HepG2 (cell line): Measurements from ENCODE around the gene DNAJC5. TPM values are rescaled to one million over a fixed set of nuclear protein-coding genes. Genes with fewer than 3 reads are reported as not detected.

Experiments
- AGO1 ChIP-seq: fragments of 200-400 bp; formaldehyde crosslinking; IDR thresholded peaks from 2 replicates; pipeline ENCODE4 v1.6.1; 2017; ENCODE audit warnings: mild to moderate bottlenecking, low read depth, low read length, moderate library complexity; ENCODE audit not compliant: poor library complexity, severe bottlenecking
- CEBPZ ChIP-seq: IDR thresholded peaks from 2 replicates; pipeline ENCODE4 v1.6.1; 2012; ENCODE audit warnings: low read length, improper control_type of control experiment
- CERS6 ChIP-seq: sonication (generic); formaldehyde crosslinking; IDR thresholded peaks from 2 replicates; pipeline ENCODE4 v1.5.0; 2020; ENCODE audit warnings: missing genetic modification reagents
- CTCF ChIP-seq: sonication (generic); formaldehyde crosslinking; IDR thresholded peaks from 2 replicates; pipeline ENCODE4 v1.5.0; 2020; ENCODE audit warnings: mild to moderate bottlenecking, missing genetic modification reagents, moderate library complexity
- E2F2 ChIP-seq: sonication (generic); formaldehyde crosslinking; IDR thresholded peaks from 2 replicates; pipeline ENCODE4 v1.4.0; 2020; ENCODE audit warnings: missing genetic modification reagents, borderline replicate concordance
- KDM5B ChIP-seq: sonication (generic); formaldehyde crosslinking; IDR thresholded peaks from 2 replicates; pipeline ENCODE4 v1.4.0; 2020; ENCODE audit warnings: missing genetic modification reagents, mild to moderate bottlenecking, borderline replicate concordance
- MLLT10 ChIP-seq: sonication (generic); formaldehyde crosslinking; IDR thresholded peaks from 2 replicates; pipeline ENCODE4 v1.4.0; 2020; ENCODE audit warnings: missing genetic modification reagents
- NRL ChIP-seq: sonication (generic); formaldehyde crosslinking; IDR thresholded peaks from 2 replicates; pipeline ENCODE4 v1.5.0; 2020; ENCODE audit warnings: missing genetic modification reagents, mild to moderate bottlenecking, moderate library complexity, borderline replicate concordance
- POLR2A ChIP-seq, 2 experiments: IDR thresholded peaks; 2 replicates each; pipeline ENCODE4 v1.6.1; 2011; ENCODE audit warnings: low read depth in 2 of 2, low read length in 2 of 2, mild to moderate bottlenecking in 1 of 2, moderate library complexity in 1 of 2; ENCODE audit not compliant: insufficient read depth in 1 of 2
- RBM39 ChIP-seq: fragments of 200-400 bp; formaldehyde crosslinking; IDR thresholded peaks from one replicate; pipeline ENCODE4 v1.6.1; 2018; ENCODE audit warnings: antibody characterized with exemption, mild to moderate bottlenecking, low read depth, low read length; ENCODE audit not compliant: poor library complexity, severe bottlenecking
- RXRA ChIP-seq: sonication (generic); formaldehyde crosslinking; IDR thresholded peaks from 2 replicates; pipeline ENCODE4 v1.5.1; 2020; ENCODE audit warnings: missing genetic modification reagents
- STAG1 ChIP-seq: sonication (generic); formaldehyde crosslinking; IDR thresholded peaks from 2 replicates; pipeline ENCODE4 v1.4.0; 2020; ENCODE audit warnings: missing genetic modification reagents
- ZBTB42 ChIP-seq: sonication (generic); formaldehyde crosslinking; IDR thresholded peaks from 2 replicates; pipeline ENCODE4 v1.5.0; 2020; ENCODE audit warnings: mild to moderate bottlenecking, missing genetic modification reagents
- ZNF121 ChIP-seq: sonication (generic); formaldehyde crosslinking; IDR thresholded peaks from 2 replicates; pipeline ENCODE4 v1.5.0; 2020; ENCODE audit warnings: mild to moderate bottlenecking, missing genetic modification reagents
- ZNF280B ChIP-seq: sonication (generic); formaldehyde crosslinking; IDR thresholded peaks from 2 replicates; pipeline ENCODE4 v1.5.0; 2020; ENCODE audit warnings: missing genetic modification reagents, mild to moderate bottlenecking, borderline replicate concordance
- ZNF629 ChIP-seq: sonication (generic); formaldehyde crosslinking; conservative IDR thresholded peaks from 2 replicates; pipeline ENCODE4 v1.5.0; 2020; ENCODE audit warnings: missing genetic modification reagents
- ZNF784 ChIP-seq: sonication (generic); formaldehyde crosslinking; IDR thresholded peaks from 2 replicates; pipeline ENCODE4 v1.5.1; 2020; ENCODE audit warnings: missing genetic modification reagents, mild to moderate bottlenecking, borderline replicate concordance
- ZNF891 ChIP-seq: sonication (generic); formaldehyde crosslinking; IDR thresholded peaks from 2 replicates; pipeline ENCODE4 v1.5.0; 2020; ENCODE audit warnings: mild to moderate bottlenecking, missing genetic modification reagents
- polyA plus RNA-seq, 8 experiments: library from polyadenylated mRNA; depleted of rRNA in 3 of 8; stranded (reverse) in 7 of 8; unstranded in 1 of 8; fragments of >200 nt; fragmentation: Illumina TruSeq in 4 of 8; extraction: Trizol in 4 of 8; gene quantifications; 2 replicates each; pipeline versions ENCODE4 v1.2.1 to v1.2.3, GENCODE V29; 2011 to 2016; ENCODE audit warnings: low read depth in 4 of 8, missing spikeins in 1 of 8, mixed read lengths in 1 of 8; ENCODE audit not compliant: insufficient read depth in 1 of 8
- total RNA-seq, 5 experiments: library from RNA; depleted of rRNA; stranded (reverse); fragments of >200 nt; fragmentation: Illumina TruSeq; extraction: Trizol; gene quantifications; 2 replicates each; pipeline ENCODE4 v1.2.3, GENCODE V29; 2016; ENCODE audit warnings: low read depth in 1 of 5

Gene DNAJC5
- total and polyA plus RNA-seq, 2 of the 13 experiments (the other 11 are each of a cell fraction or from before 2014, with no cell fraction given) = 42.8 to 64.5 TPM

- TF ChIP-seq E2F2 (CRISPR knock-in tag) (no peak), KDM5B (no peak; the same call in 1 of the 2 replicates), ZNF280B (CRISPR knock-in tag) (peak; percentile 39; the same call in 1 of the 2 replicates), CEBPZ (no peak), POLR2A (IDR thresholded peaks at IDR 0.05; ENCODE audit: insufficient read depth in 1 of 2, low read depth in 2 of 2, low read length in 2 of 2) (0 out of 4 replicates have a peak, but pooled peaks of 1 of the 2 experiments have one; percentile 6), ZNF891 (CRISPR knock-in tag) (peak; percentile 69), AGO1 (no peak), RBM39 (no peak), ZNF784 (CRISPR knock-in tag) (no peak), ZBTB42 (no peak), NRL (CRISPR knock-in tag) (peak; percentile 45; the same call in 1 of the 2 replicates), MLLT10 (CRISPR knock-in tag) (no peak), STAG1 (CRISPR knock-in tag) (peak; percentile 15; the same call in 1 of the 2 replicates), ZNF121 (CRISPR knock-in tag) (no peak), CTCF (CRISPR knock-in tag) (peak; percentile 47), CERS6 (CRISPR knock-in tag) (no peak), RXRA (CRISPR knock-in tag) (peak; percentile 6; the same call in 1 of the 2 replicates), ZNF629 (CRISPR knock-in tag) (no peak)
Observed at GRCh38 chr20:63891061-63892002, 3.6 kb upstream of the DNAJC5 start (continued).
